ENCODE data around the gene LRP3. TPM values are rescaled to one million over a fixed set of nuclear protein-coding genes. Genes with fewer than 3 reads are reported as not detected.

The LRP3 gene
- polyA plus RNA-seq, 4 donors, result 2.0 to 34.0 (median 9.6) TPM

GRCh38 chr19:33201886-33202545 is 7.9 kb downstream of the LRP3 start:
- FAIRE-seq (no peak), DNase-seq (no peak)
- peaks cover 0 to 3% (median 0%) of the 10 kb centered on the region in 3 donors for H3K4me1 ChIP-seq (ENCODE audit: control insufficient read depth in 3 of 3, insufficient read depth in 2 of 3, low read depth in 1 of 3, low read length in 2 of 3)
- H3K4me3 ChIP-seq (ENCODE audit: low read depth in 1 of 3, low read length in 3 of 3), result no peak overlapping the region
- H3K27me3 ChIP-seq (ENCODE audit: control insufficient read depth in 3 of 3, insufficient read depth in 3 of 3, low read length in 3 of 3), result no peaks in the 10 kb centered on the region
- 90 to 94% (median 91%) methylated on average over 14 to 15 of the region's 15 CpGs for whole genome bisulfite sequencing, 3 donors
- no peaks in the 10 kb centered on the region for H3K9me3 ChIP-seq (ENCODE audit: control insufficient read depth in 2 of 2, insufficient read depth in 1 of 2, low read depth in 1 of 2, low read length in 1 of 2)
- peaks cover 0 to 93% (median 0%) of the 10 kb centered on the region in 3 donors for H3K36me3 ChIP-seq (ENCODE audit: control insufficient read depth in 3 of 3, insufficient read depth in 2 of 3, low read depth in 1 of 3, low read length in 3 of 3)
- H3K27ac ChIP-seq (ENCODE audit: low read depth in 1 of 3, low read length in 2 of 3), result no peak overlapping the region

DNA sequence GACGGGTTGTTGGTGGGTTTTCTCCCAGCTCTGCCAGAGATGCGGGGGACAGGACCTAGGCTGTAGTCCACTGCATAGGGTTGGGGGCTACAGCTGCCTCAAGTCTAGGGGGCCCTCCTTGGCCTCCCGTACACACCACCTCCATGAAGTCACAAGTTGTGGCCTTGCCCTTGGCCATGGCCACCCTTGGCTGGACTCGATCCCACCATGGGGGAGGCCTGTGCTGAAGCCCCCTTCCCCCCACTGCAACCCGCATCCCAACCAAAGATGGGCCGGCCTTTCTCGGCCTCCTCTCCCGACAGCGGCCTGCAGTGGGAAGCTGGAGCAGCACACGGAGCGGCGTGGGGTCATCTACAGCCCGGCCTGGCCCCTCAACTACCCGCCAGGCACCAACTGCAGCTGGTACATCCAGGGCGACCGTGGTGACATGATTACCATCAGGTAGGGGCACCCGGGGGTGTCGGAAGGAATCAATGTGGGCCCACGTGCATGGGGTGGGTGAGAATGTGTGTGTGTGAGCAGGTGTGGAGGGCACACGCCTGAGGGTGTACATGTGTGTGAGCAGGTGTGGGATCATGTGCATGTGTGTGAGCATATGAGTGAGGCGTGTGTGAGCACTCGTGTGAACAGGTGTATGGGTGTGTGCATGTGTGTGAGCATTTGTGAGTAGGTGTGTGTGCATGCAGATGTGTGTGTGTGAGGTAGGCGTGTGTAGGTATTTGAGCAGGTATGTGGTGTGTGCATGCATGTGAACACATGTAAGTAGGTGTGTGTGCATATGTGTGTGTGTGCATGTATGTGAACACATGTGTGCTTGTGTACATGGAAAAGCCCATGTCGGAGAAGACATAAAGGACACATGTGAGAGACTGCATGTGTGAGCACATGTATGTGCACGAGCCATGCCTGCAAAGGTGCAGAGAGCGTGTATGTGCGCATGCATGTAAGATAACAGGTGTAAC is 8.7 kb downstream of the LRP3 start:
- Histone ChIP-seq H3K27me3 (ENCODE audit: control insufficient read depth in 3 of 3, insufficient read depth in 3 of 3, low read length in 3 of 3) (no peaks in the 10 kb centered on the region), H3K4me1 (ENCODE audit: control insufficient read depth in 3 of 3, insufficient read depth in 2 of 3, low read depth in 1 of 3, low read length in 2 of 3) (no peaks in the 10 kb centered on the region), H3K9me3 (ENCODE audit: control insufficient read depth in 2 of 2, insufficient read depth in 1 of 2, low read depth in 1 of 2, low read length in 1 of 2) (no peaks in the 10 kb centered on the region), H3K27ac (ENCODE audit: low read depth in 1 of 3, low read length in 2 of 3) (no peak overlapping the region), H3K36me3 (ENCODE audit: control insufficient read depth in 3 of 3, insufficient read depth in 2 of 3, low read depth in 1 of 3, low read length in 3 of 3) (peaks cover 0 to 93% (median 0%) of the 10 kb centered on the region in 3 donors), H3K4me3 (ENCODE audit: low read depth in 1 of 3, low read length in 3 of 3) (no peak overlapping the region)
- DNase-seq (no peak), FAIRE-seq (no peak)
- WGBS, 3 donors, result 89 to 91% (median 90%) methylated on average over 27 of the region's 27 CpGs

GRCh38 chr19:33203529-33203928 is 9.4 kb downstream of the LRP3 start:
- no peaks in the 10 kb centered on the region for H3K4me1 ChIP-seq (ENCODE audit: control insufficient read depth in 3 of 3, insufficient read depth in 2 of 3, low read depth in 1 of 3, low read length in 2 of 3)
- H3K36me3 ChIP-seq (ENCODE audit: control insufficient read depth in 3 of 3, insufficient read depth in 2 of 3, low read depth in 1 of 3, low read length in 3 of 3), result peaks cover 0 to 93% (median 0%) of the 10 kb centered on the region in 3 donors
- no peaks in the 10 kb centered on the region for H3K27me3 ChIP-seq (ENCODE audit: control insufficient read depth in 3 of 3, insufficient read depth in 3 of 3, low read length in 3 of 3)
- no peak overlapping the region for H3K4me3 ChIP-seq (ENCODE audit: low read depth in 1 of 3, low read length in 3 of 3)
- WGBS, 3 donors, result 81 to 87% (median 85%) methylated on average over 6 of the region's 6 CpGs
- FAIRE-seq, result no peak
- no peak for DNase-seq
- no peaks in the 10 kb centered on the region for H3K9me3 ChIP-seq (ENCODE audit: control insufficient read depth in 2 of 2, insufficient read depth in 1 of 2, low read depth in 1 of 2, low read length in 1 of 2)
- no peak overlapping the region for H3K27ac ChIP-seq (ENCODE audit: low read depth in 1 of 3, low read length in 2 of 3)

DNA sequence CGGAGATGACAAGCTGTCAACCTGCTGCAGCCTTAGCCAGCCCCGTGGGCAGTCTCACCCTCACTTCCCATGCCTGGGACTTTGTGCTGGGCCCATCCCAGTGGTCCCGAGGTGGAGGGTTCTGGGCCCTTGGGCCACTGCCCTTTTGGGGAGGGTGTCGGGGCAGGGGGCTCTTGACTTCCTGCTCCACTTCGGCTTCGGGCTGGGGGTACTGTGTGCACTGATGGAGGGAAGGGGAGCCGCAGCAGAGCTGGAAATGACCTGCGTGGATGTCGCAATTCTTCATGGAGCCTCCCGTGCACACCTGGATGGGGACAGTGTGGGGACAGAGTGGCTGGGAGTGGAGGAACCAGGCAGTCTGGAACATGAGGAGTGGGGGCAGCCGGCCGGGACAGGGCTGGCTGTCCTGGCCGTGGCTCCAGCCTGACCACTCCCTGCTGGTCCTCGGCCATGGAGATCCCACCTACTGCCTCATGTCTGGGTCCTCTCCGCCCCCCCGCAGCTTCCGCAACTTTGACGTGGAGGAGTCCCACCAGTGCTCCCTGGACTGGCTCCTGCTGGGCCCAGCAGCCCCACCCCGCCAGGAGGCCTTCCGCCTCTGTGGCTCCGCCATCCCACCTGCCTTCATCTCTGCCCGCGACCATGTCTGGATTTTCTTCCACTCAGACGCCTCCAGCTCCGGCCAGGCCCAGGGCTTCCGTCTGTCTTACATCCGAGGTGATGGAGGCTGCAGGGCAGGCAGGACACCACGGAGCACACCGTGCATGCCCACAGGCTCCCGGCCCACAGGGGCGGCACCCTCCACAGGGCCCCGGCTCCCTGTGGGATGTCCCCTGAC is 10.2 kb downstream of the LRP3 start:
- FAIRE-seq, result no peak
- Histone ChIP-seq H3K9me3 (ENCODE audit: control insufficient read depth in 2 of 2, insufficient read depth in 1 of 2, low read depth in 1 of 2, low read length in 1 of 2) (no peaks in the 10 kb centered on the region), H3K27ac (ENCODE audit: low read depth in 1 of 3, low read length in 2 of 3) (no peak overlapping the region), H3K4me3 (ENCODE audit: low read depth in 1 of 3, low read length in 3 of 3) (no peak overlapping the region), H3K4me1 (ENCODE audit: control insufficient read depth in 3 of 3, insufficient read depth in 2 of 3, low read depth in 1 of 3, low read length in 2 of 3) (no peaks in the 10 kb centered on the region), H3K36me3 (ENCODE audit: control insufficient read depth in 3 of 3, insufficient read depth in 2 of 3, low read depth in 1 of 3, low read length in 3 of 3) (peaks cover 0 to 90% (median 0%) of the 10 kb centered on the region in 3 donors), H3K27me3 (ENCODE audit: control insufficient read depth in 3 of 3, insufficient read depth in 3 of 3, low read length in 3 of 3) (no peaks in the 10 kb centered on the region)
- no peak for DNase-seq
- 86 to 91% (median 90%) methylated on average over 29 to 32 of the region's 32 CpGs for WGBS, 3 donors

DNA sequence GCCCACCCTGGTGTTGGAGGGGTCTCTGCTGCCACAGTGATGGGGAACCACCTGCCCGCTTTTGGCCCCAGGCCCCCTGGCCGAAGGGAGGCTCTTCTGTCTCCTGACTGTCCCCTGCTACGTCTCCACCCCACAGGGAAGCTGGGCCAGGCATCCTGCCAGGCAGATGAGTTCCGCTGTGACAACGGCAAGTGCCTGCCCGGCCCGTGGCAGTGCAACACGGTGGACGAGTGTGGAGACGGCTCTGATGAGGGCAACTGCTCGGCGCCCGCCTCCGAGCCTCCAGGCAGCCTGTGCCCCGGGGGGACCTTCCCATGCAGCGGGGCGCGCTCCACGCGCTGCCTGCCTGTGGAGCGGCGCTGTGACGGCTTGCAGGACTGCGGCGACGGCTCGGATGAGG is 11.0 kb downstream of the LRP3 start:
- H3K4me3 ChIP-seq (ENCODE audit: low read depth in 1 of 3, low read length in 3 of 3), result no peak overlapping the region
- no peaks in the 10 kb centered on the region for H3K27me3 ChIP-seq (ENCODE audit: control insufficient read depth in 3 of 3, insufficient read depth in 3 of 3, low read length in 3 of 3)
- H3K9me3 ChIP-seq (ENCODE audit: control insufficient read depth in 2 of 2, insufficient read depth in 1 of 2, low read depth in 1 of 2, low read length in 1 of 2), result no peaks in the 10 kb centered on the region
- FAIRE-seq (no peak), DNase-seq (no peak)
- peaks cover 0 to 89% (median 0%) of the 10 kb centered on the region in 3 donors for H3K36me3 ChIP-seq (ENCODE audit: control insufficient read depth in 3 of 3, insufficient read depth in 2 of 3, low read depth in 1 of 3, low read length in 3 of 3)
- H3K4me1 ChIP-seq (ENCODE audit: control insufficient read depth in 3 of 3, insufficient read depth in 2 of 3, low read depth in 1 of 3, low read length in 2 of 3), result no peaks in the 10 kb centered on the region
- 93 to 96% (median 94%) methylated on average over 24 to 27 of the region's 27 CpGs for WGBS, 3 donors
- H3K27ac ChIP-seq (ENCODE audit: low read depth in 1 of 3, low read length in 2 of 3), result no peak overlapping the region

DNA sequence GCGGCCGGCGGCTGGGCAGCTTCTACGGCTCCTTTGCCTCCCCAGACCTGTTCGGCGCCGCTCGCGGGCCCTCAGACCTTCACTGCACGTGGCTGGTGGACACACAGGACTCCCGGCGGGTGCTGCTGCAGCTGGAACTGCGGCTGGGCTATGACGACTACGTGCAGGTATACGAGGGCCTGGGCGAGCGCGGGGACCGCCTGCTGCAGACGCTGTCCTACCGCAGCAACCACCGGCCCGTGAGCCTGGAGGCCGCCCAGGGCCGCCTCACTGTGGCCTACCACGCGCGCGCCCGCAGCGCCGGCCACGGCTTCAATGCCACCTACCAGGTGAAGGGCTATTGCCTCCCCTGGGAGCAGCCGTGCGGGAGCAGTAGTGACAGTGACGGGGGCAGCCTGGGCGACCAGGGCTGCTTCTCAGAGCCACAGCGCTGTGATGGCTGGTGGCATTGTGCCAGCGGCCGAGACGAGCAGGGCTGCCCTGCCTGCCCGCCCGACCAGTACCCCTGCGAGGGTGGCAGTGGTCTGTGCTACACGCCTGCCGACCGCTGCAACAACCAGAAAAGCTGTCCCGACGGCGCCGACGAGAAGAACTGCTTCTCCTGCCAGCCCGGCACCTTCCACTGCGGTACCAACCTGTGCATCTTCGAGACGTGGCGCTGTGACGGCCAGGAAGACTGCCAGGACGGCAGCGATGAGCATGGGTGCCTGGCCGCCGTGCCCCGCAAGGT is 11.6 kb downstream of the LRP3 start:
- Histone ChIP-seq H3K4me3 (ENCODE audit: low read depth in 1 of 3, low read length in 3 of 3) (no peak overlapping the region), H3K27ac (ENCODE audit: low read depth in 1 of 3, low read length in 2 of 3) (no peak overlapping the region), H3K27me3 (ENCODE audit: control insufficient read depth in 3 of 3, insufficient read depth in 3 of 3, low read length in 3 of 3) (no peaks in the 10 kb centered on the region), H3K9me3 (ENCODE audit: control insufficient read depth in 2 of 2, insufficient read depth in 1 of 2, low read depth in 1 of 2, low read length in 1 of 2) (no peaks in the 10 kb centered on the region), H3K36me3 (ENCODE audit: control insufficient read depth in 3 of 3, insufficient read depth in 2 of 3, low read depth in 1 of 3, low read length in 3 of 3) (peaks cover 0 to 89% (median 0%) of the 10 kb centered on the region in 3 donors), H3K4me1 (ENCODE audit: control insufficient read depth in 3 of 3, insufficient read depth in 2 of 3, low read depth in 1 of 3, low read length in 2 of 3) (no peaks in the 10 kb centered on the region)
- FAIRE-seq (no peak), DNase-seq (no peak)
- WGBS, 3 donors, result 94 to 95% (median 94%) methylated on average over 53 to 64 of the region's 64 CpGs

DNA sequence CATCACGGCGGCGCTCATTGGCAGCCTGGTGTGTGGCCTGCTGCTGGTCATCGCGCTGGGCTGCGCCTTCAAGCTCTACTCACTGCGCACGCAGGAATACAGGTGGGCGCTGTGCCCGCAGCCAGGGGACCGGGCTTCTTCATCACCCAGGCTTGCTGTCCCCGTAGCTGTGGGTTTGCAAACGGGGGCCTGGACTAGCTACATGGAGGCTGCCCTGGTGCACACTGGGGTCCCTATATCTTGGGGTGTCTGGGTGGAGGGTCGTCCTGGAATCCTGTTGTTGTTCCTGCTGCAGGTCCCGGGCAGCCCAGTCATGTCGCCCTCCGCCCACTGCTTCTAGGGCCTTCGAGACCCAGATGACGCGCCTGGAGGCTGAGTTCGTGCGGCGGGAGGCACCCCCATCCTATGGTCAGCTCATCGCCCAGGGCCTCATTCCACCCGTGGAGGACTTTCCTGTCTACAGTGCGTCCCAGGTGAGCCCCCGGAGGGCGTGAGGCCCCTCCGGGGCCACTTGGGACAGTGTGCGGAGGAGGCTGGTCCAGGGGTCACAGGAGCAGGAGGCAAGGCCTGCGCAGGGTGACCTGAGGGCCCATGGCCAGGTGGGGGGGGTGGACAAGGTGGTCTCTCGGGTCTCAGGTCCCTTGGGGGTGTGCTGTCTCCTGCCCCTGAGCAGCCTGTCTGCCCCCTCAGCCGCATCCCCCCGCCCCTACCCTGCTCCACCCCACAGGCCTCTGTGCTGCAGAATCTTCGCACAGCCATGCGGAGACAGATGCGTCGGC is 12.3 kb downstream of the LRP3 start:
- H3K27me3 ChIP-seq (ENCODE audit: control insufficient read depth in 3 of 3, insufficient read depth in 3 of 3, low read length in 3 of 3), result no peaks in the 10 kb centered on the region
- H3K36me3 ChIP-seq (ENCODE audit: control insufficient read depth in 3 of 3, insufficient read depth in 2 of 3, low read depth in 1 of 3, low read length in 3 of 3), result peaks cover 0 to 87% (median 0%) of the 10 kb centered on the region in 3 donors
- WGBS, 3 donors, result 93 to 94% (median 93%) methylated on average over 33 to 38 of the region's 38 CpGs
- FAIRE-seq (no peak), DNase-seq (no peak)
- no peak overlapping the region for H3K27ac ChIP-seq (ENCODE audit: low read depth in 1 of 3, low read length in 2 of 3)
- no peaks in the 10 kb centered on the region for H3K9me3 ChIP-seq (ENCODE audit: control insufficient read depth in 2 of 2, insufficient read depth in 1 of 2, low read depth in 1 of 2, low read length in 1 of 2)
- no peak overlapping the region for H3K4me3 ChIP-seq (ENCODE audit: low read depth in 1 of 3, low read length in 3 of 3)
- no peaks in the 10 kb centered on the region for H3K4me1 ChIP-seq (ENCODE audit: control insufficient read depth in 3 of 3, insufficient read depth in 2 of 3, low read depth in 1 of 3, low read length in 2 of 3)
